WTC11 (cell line): ENCODE measurements around the gene MAEA. TPM values are rescaled to one million over a fixed set of nuclear protein-coding genes. Genes with fewer than 3 reads are reported as not detected.
A peak's percentile ranks its signal among the peaks of the same experiment; 100 is the strongest.

ENCODE experiments used
- AFF4 ChIP-seq: sonication (generic); formaldehyde crosslinking; IDR thresholded peaks from 2 replicates; pipeline ENCODE4 v1.8.1; 2023; ENCODE audit warnings: mild to moderate bottlenecking, missing genetic modification reagents, borderline replicate concordance
- CREB1 ChIP-seq: sonication (generic); formaldehyde crosslinking; IDR thresholded peaks from 2 replicates; pipeline ENCODE4 v1.8.0; 2023; ENCODE audit warnings: mild to moderate bottlenecking, missing genetic modification reagents
- ESRRA ChIP-seq: sonication (generic); formaldehyde crosslinking; IDR thresholded peaks from 2 replicates; pipeline ENCODE4 v1.8.1; 2022; ENCODE audit warnings: mild to moderate bottlenecking, missing genetic modification reagents, borderline replicate concordance
- GRHL2 ChIP-seq: fragments of 250-450 bp; sonication (Bioruptor Pico); IDR thresholded peaks from 2 replicates; pipeline ENCODE4 v1.8.0; 2022; ENCODE audit warnings: mild to moderate bottlenecking, moderate library complexity; ENCODE audit not compliant: insufficient replicate concordance, severe bottlenecking
- GTF2I ChIP-seq: fragments of 250-450 bp; sonication (Bioruptor Pico); conservative IDR thresholded peaks from 2 replicates; pipeline ENCODE4 v1.4.0; 2021; ENCODE audit warnings: mild to moderate bottlenecking
- JUN ChIP-seq: sonication (generic); formaldehyde crosslinking; IDR thresholded peaks from 2 replicates; pipeline ENCODE4 v1.8.0; 2023; ENCODE audit warnings: mild to moderate bottlenecking, missing genetic modification reagents
- MXD4 ChIP-seq: fragments of 250-450 bp; sonication (Bioruptor Pico); IDR thresholded peaks from 2 replicates; pipeline ENCODE4 v1.8.0; 2021; ENCODE audit warnings: mild to moderate bottlenecking, moderate library complexity, borderline replicate concordance
- NFE2L1 ChIP-seq: sonication (generic); formaldehyde crosslinking; IDR thresholded peaks from 2 replicates; pipeline ENCODE4 v1.8.1; 2023; ENCODE audit warnings: missing genetic modification reagents
- NR1H2 ChIP-seq: sonication (generic); formaldehyde crosslinking; IDR thresholded peaks from 2 replicates; pipeline ENCODE4 v1.9.0; 2021; ENCODE audit warnings: mild to moderate bottlenecking, moderate library complexity, missing genetic modification reagents
- OVOL2 ChIP-seq: fragments of 250-450 bp; sonication (Bioruptor Pico); IDR thresholded peaks from 2 replicates; pipeline ENCODE4 v1.9.0; 2021; ENCODE audit warnings: mild to moderate bottlenecking, borderline replicate concordance
- TCF7 ChIP-seq: sonication (generic); formaldehyde crosslinking; IDR thresholded peaks from 2 replicates; pipeline ENCODE4 v1.8.0; 2022; ENCODE audit warnings: mild to moderate bottlenecking, low read depth, missing genetic modification reagents, moderate library complexity
- TEAD4 ChIP-seq: sonication (generic); formaldehyde crosslinking; IDR thresholded peaks from 2 replicates; pipeline ENCODE4 v1.8.0; 2022; ENCODE audit warnings: mild to moderate bottlenecking, missing genetic modification reagents
- ZMAT4 ChIP-seq: fragments of 250-450 bp; sonication (Bioruptor Pico); IDR thresholded peaks from 2 replicates; pipeline ENCODE4 v1.9.0; 2021; ENCODE audit warnings: mild to moderate bottlenecking
- ZNF396 ChIP-seq: fragments of 250-450 bp; sonication (Bioruptor Pico); IDR thresholded peaks from 2 replicates; pipeline ENCODE4 v1.8.0; 2021; ENCODE audit warnings: mild to moderate bottlenecking, moderate library complexity, borderline replicate concordance
- ZNF512 ChIP-seq: sonication (generic); formaldehyde crosslinking; IDR thresholded peaks from 2 replicates; pipeline ENCODE4 v1.8.1; 2022; ENCODE audit warnings: missing genetic modification reagents, borderline replicate concordance
- ZNF671 ChIP-seq: fragments of 250-450 bp; sonication (Bioruptor Pico); IDR thresholded peaks from 2 replicates; pipeline ENCODE4 v1.8.0; 2021; ENCODE audit warnings: mild to moderate bottlenecking
- total RNA-seq: library from RNA; stranded (reverse); gene quantifications from 3 replicates; pipeline ENCODE4 v1.2.3, GENCODE V29; 2021
- TF ChIP-seq, protein P1 (sequence below): fragments of 250-450 bp; sonication (Bioruptor Pico); conservative IDR thresholded peaks from 2 replicates; pipeline ENCODE4 v1.9.0; 2021; ENCODE audit warnings: mild to moderate bottlenecking
- TF ChIP-seq, protein P2 (sequence below): sonication (generic); formaldehyde crosslinking; IDR thresholded peaks from 2 replicates; pipeline ENCODE4 v1.8.1; 2022; ENCODE audit warnings: mild to moderate bottlenecking, missing genetic modification reagents, moderate library complexity, borderline replicate concordance
- TF ChIP-seq, protein P3 (sequence below): sonication (generic); formaldehyde crosslinking; conservative IDR thresholded peaks from 2 replicates; pipeline ENCODE4 v1.8.1; 2022; ENCODE audit warnings: mild to moderate bottlenecking, missing genetic modification reagents
- TF ChIP-seq, protein P4 (sequence below): sonication (generic); formaldehyde crosslinking; IDR thresholded peaks from 2 replicates; pipeline ENCODE4 v1.8.0; 2022; ENCODE audit warnings: mild to moderate bottlenecking, missing genetic modification reagents
- TF ChIP-seq, protein P5 (sequence below): fragments of 250-450 bp; sonication (Bioruptor Pico); IDR thresholded peaks from 2 replicates; pipeline ENCODE4 v1.9.0; 2021; ENCODE audit warnings: mild to moderate bottlenecking, borderline replicate concordance

MAEA gene
- total RNA-seq, 1 experiment from 2014 or later, result 86.9 TPM

DNA sequence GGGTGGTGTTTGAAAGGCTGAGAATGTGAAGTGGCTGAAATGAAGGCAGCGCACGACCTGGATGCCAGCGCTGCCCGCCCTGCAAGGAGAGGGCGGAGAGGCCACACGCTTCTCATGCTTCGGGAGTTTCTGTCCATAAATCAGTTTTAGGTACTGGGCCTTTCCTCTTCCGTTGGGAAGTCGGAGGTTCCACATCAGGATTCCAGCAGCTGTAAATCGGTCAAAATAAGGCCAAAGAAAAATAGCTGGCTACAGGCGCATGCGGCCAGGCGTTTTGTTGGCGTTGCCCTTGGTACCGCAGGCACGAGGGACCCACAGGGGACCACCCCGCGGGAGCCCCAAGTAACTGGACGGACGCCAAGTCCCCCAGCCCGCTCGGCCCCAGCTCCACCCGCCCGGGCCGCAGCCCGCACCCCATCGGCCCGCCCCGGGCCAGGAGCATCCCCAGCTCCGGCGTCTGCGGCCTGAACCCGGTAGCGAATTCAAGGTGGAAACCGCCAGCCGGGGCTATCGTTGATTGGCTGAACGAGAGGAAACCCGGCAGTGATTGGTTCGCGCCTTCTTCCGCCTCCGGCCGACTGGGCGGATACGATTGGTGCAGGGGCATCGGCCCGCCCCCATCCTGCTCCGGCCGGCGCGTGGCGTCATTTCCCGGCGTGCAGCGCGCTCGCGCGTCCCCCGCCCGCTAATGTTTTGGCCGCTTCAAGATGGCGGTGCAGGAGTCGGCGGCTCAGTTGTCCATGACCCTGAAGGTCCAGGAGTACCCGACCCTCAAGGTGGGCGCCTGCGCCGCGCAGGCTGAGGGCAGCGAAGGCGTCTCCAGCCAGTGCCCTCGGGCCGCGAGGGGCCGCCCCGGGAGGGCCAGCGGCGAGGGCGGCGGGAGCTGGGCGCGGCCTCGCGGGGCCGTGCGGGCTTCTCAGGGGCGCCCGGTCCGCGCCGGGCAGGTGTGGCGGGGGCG is at the start of gene MAEA (continued):
- TF ChIP-seq AFF4 (no peak), NFE2L1 (CRISPR knock-in tag) (no peak), GTF2I (CRISPR knock-in tag) (no peak), TEAD4 (no peak), OVOL2 (CRISPR knock-in tag) (no peak), NR1H2 (no peak), ZNF671 (CRISPR knock-in tag) (no peak), ZNF512 (no peak), MXD4 (no peak), ZMAT4 (CRISPR knock-in tag) (no peak), JUN (CRISPR knock-in tag) (no peak), TCF7 (CRISPR knock-in tag) (0 out of 2 replicates have a peak, but pooled peaks have one; percentile 67), ESRRA (CRISPR knock-in tag) (0 out of 2 replicates have a peak, but pooled peaks have one; percentile 54), ZNF396 (CRISPR knock-in tag) (no peak), GRHL2 (CRISPR knock-in tag) (no peak), CREB1 (CRISPR knock-in tag) (no peak)
- TF ChIP-seq, protein P1, sequence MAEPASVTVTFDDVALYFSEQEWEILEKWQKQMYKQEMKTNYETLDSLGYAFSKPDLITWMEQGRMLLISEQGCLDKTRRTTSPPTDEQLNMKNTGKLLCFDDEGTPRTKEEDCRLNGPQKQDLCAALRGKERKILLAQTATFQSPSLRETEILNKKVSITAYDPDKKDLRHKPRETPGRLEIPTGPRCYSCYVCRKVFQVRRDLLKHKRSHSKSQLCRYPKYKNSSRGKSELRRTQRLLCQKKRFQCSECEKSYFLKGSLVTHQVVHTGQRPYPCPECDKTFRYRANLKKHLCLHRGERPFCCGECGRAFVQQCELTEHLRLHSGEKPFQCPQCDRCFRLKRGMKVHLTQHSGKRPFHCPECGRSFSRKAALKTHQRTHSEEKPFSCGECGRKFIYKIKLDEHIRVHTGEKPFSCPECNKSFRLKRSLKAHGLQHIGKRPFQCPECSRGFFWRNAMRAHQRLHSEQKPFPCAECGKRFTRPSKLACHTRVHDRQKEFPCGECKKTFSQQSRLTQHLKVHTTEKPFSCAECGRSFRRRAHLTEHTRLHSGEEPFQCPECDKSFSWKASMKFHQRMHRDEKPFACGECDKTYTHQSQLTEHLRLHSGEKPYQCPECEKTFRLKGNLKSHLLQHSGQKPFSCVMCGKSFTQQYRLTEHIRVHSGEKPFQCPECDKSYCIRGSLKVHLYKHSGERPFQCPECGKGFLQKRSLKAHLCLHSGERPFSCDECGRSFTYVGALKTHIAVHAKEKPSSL (CRISPR knock-in tag), result no peak
- TF ChIP-seq, protein P2, sequence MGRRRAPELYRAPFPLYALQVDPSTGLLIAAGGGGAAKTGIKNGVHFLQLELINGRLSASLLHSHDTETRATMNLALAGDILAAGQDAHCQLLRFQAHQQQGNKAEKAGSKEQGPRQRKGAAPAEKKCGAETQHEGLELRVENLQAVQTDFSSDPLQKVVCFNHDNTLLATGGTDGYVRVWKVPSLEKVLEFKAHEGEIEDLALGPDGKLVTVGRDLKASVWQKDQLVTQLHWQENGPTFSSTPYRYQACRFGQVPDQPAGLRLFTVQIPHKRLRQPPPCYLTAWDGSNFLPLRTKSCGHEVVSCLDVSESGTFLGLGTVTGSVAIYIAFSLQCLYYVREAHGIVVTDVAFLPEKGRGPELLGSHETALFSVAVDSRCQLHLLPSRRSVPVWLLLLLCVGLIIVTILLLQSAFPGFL, result no peak
- TF ChIP-seq, protein P3, sequence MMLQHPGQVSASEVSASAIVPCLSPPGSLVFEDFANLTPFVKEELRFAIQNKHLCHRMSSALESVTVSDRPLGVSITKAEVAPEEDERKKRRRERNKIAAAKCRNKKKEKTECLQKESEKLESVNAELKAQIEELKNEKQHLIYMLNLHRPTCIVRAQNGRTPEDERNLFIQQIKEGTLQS, result no peak
- TF ChIP-seq, protein P4, sequence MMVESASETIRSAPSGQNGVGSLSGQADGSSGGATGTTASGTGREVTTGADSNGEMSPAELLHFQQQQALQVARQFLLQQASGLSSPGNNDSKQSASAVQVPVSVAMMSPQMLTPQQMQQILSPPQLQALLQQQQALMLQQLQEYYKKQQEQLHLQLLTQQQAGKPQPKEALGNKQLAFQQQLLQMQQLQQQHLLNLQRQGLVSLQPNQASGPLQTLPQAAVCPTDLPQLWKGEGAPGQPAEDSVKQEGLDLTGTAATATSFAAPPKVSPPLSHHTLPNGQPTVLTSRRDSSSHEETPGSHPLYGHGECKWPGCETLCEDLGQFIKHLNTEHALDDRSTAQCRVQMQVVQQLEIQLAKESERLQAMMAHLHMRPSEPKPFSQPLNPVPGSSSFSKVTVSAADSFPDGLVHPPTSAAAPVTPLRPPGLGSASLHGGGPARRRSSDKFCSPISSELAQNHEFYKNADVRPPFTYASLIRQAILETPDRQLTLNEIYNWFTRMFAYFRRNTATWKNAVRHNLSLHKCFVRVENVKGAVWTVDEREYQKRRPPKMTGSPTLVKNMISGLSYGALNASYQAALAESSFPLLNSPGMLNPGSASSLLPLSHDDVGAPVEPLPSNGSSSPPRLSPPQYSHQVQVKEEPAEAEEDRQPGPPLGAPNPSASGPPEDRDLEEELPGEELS, result peak; percentile 56
- TF ChIP-seq, protein P5, sequence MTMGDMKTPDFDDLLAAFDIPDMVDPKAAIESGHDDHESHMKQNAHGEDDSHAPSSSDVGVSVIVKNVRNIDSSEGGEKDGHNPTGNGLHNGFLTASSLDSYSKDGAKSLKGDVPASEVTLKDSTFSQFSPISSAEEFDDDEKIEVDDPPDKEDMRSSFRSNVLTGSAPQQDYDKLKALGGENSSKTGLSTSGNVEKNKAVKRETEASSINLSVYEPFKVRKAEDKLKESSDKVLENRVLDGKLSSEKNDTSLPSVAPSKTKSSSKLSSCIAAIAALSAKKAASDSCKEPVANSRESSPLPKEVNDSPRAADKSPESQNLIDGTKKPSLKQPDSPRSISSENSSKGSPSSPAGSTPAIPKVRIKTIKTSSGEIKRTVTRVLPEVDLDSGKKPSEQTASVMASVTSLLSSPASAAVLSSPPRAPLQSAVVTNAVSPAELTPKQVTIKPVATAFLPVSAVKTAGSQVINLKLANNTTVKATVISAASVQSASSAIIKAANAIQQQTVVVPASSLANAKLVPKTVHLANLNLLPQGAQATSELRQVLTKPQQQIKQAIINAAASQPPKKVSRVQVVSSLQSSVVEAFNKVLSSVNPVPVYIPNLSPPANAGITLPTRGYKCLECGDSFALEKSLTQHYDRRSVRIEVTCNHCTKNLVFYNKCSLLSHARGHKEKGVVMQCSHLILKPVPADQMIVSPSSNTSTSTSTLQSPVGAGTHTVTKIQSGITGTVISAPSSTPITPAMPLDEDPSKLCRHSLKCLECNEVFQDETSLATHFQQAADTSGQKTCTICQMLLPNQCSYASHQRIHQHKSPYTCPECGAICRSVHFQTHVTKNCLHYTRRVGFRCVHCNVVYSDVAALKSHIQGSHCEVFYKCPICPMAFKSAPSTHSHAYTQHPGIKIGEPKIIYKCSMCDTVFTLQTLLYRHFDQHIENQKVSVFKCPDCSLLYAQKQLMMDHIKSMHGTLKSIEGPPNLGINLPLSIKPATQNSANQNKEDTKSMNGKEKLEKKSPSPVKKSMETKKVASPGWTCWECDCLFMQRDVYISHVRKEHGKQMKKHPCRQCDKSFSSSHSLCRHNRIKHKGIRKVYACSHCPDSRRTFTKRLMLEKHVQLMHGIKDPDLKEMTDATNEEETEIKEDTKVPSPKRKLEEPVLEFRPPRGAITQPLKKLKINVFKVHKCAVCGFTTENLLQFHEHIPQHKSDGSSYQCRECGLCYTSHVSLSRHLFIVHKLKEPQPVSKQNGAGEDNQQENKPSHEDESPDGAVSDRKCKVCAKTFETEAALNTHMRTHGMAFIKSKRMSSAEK, result no peak
